Panc1 (cell line): Measurements from ENCODE around the gene CYP27A1. TPM values are rescaled to one million over a fixed set of nuclear protein-coding genes. Genes with fewer than 3 reads are reported as not detected.

Experiments
- ATAC-seq: fragments of 200-7000 bp; cut with Tn5 transposase; 2 replicates; pipeline ENCODE4 v1.9.1; 2020; ENCODE audit warnings: mild to moderate bottlenecking, moderate library complexity
- BruUV-seq: library from RNA; stranded (reverse); fragments of 400-500 nt; replicated peaks from 2 replicates; lab custom pipeline; 2021; lab: Mats Ljungman, UMichigan
- CTCF ChIA-PET: fragments of 300-600 bp; sonication (Branson Sonifier 250); formaldehyde crosslinking; loops from one replicate; lab custom pipeline; 2022; ENCODE audit warnings: antibody characterized with exemption; lab: Charles Lee
- POLR2A ChIA-PET: fragments of 300-600 bp; sonication (Branson Sonifier 250); formaldehyde crosslinking; loops from one replicate; lab custom pipeline; 2022; ENCODE audit warnings: antibody characterized with exemption; lab: Charles Lee
- DNase-seq: peaks from one replicate; pipeline ENCODE4 v3.0.0-alpha.2; 2010; ENCODE audit warnings: low read depth, low spot score
- H3K27ac ChIP-seq: 2 replicates; pipeline ENCODE4 v1.5.1; 2011; ENCODE audit warnings: mild to moderate bottlenecking, low read length, inconsistent platforms
- H3K27me3 ChIP-seq: fragments of 200-500 bp; sonication (Bioruptor generic); 2 replicates; pipeline ENCODE4 v1.6.0; 2014; ENCODE audit warnings: low read length, inconsistent platforms; ENCODE audit not compliant: control insufficient read depth, insufficient read depth
- H3K36me3 ChIP-seq: fragments of 200-500 bp; sonication (Bioruptor generic); 2 replicates; pipeline ENCODE4 v1.5.1; 2014; ENCODE audit warnings: inconsistent platforms, mild to moderate bottlenecking, low read length, moderate library complexity; ENCODE audit not compliant: control insufficient read depth, insufficient read depth
- H3K4me1 ChIP-seq: 2 replicates; pipeline ENCODE4 v1.5.1; 2011; ENCODE audit warnings: inconsistent platforms, mild to moderate bottlenecking, low read length, moderate library complexity; ENCODE audit not compliant: control insufficient read depth, insufficient read depth
- H3K4me3 ChIP-seq, 2 experiments: 2 replicates each; pipeline ENCODE4 v1.5.1; 2011 to 2012; ENCODE audit warnings: low read depth in 2 of 2, low read length in 2 of 2, mild to moderate bottlenecking in 2 of 2, inconsistent platforms in 1 of 2, moderate library complexity in 1 of 2
- H3K9me3 ChIP-seq: fragments of 200-500 bp; sonication (Bioruptor generic); 2 replicates; pipeline ENCODE4 v1.5.1; 2014; ENCODE audit warnings: low read depth, mild to moderate bottlenecking, inconsistent platforms, low read length, moderate library complexity; ENCODE audit not compliant: control insufficient read depth, insufficient read depth
- CTCF ChIP-seq: fragments of 450-650 bp; IDR thresholded peaks from 2 replicates; pipeline ENCODE4 v1.5.1; 2017; ENCODE audit warnings: mild to moderate bottlenecking
- POLR2AphosphoS5 ChIP-seq: IDR thresholded peaks from 2 replicates; pipeline ENCODE4 v1.6.1; 2012; ENCODE audit warnings: mild to moderate bottlenecking, low read depth, low read length, moderate library complexity
- REST ChIP-seq, 2 experiments: IDR thresholded peaks; 2 replicates each; pipeline ENCODE4 v1.6.1; 2011 to 2012; ENCODE audit warnings: low read depth in 2 of 2, control low read depth in 1 of 2, low read length in 1 of 2, mild to moderate bottlenecking in 1 of 2, moderate library complexity in 1 of 2; ENCODE audit not compliant: insufficient read depth in 1 of 2
- SIN3A ChIP-seq: IDR thresholded peaks from 2 replicates; pipeline ENCODE4 v1.6.1; 2012; ENCODE audit warnings: low read depth, mild to moderate bottlenecking, low read length, moderate library complexity, borderline replicate concordance; ENCODE audit not compliant: insufficient read depth
- TCF7L2 ChIP-seq: IDR thresholded peaks from 2 replicates; pipeline ENCODE4 v1.6.1; 2011; ENCODE audit warnings: mild to moderate bottlenecking, low read depth, low read length, inconsistent platforms
- in situ Hi-C: cut with HindIII; loops from 2 replicates; pipeline ENCODE4 v1.10.0; 2016; ENCODE audit warnings: low sequenced_read_pairs, low pct_unique_long_range_greater_than_20kb
- intact Hi-C: fragments of 100-400 bp; cut with micrococcal nuclease; formaldehyde crosslinking; loops from one replicate; pipeline ENCODE4 v1.10.0; 2022; ENCODE audit not compliant: unreplicated experiment
- total RNA-seq: library from RNA; stranded (reverse); gene quantifications from one replicate; pipeline ENCODE4 v1.2.1, GENCODE V29; 2021; ENCODE audit not compliant: unreplicated experiment

CYP27A1 gene
- total RNA-seq, 1 experiment from 2014 or later: 7.7 TPM

GRCh38 chr2:218744615-218745014, 37.3 kb upstream of the CYP27A1 start:
- Histone ChIP-seq H3K36me3 (no peaks in the 10 kb centered on the region; the same call in 1 of the 2 replicates), H3K9me3 (no peaks in the 10 kb centered on the region), H3K4me1 (no peaks in the 10 kb centered on the region), H3K4me3 (no peak overlapping the region), H3K27me3 (no peaks in the 10 kb centered on the region), H3K27ac (no peak overlapping the region)
- in situ Hi-C loops (no loop called here), intact Hi-C loops (no loop called here)
- ATAC-seq (no peak), DNase-seq (no peak)
- ChIA-PET CTCF (no interaction called here), POLR2A (no interaction called here)
- no TSS peak for BruUV-seq
- TF ChIP-seq CTCF: no peak
- no peak for TF ChIP-seq TCF7L2
- no peak for TF ChIP-seq POLR2AphosphoS5
- TF ChIP-seq SIN3A: no peak
- TF ChIP-seq REST (IDR thresholded peaks at IDR 0.05; ENCODE audit: insufficient read depth in 1 of 2, low read depth in 2 of 2, low read length in 1 of 2): no peak

GRCh38 chr2:218745160-218745558, 36.8 kb upstream of the CYP27A1 start:
- DNase-seq (no peak), ATAC-seq (no peak)
- Histone ChIP-seq H3K4me1 (no peaks in the 10 kb centered on the region), H3K4me3 (no peak overlapping the region), H3K36me3 (no peaks in the 10 kb centered on the region; the same call in 1 of the 2 replicates), H3K9me3 (no peaks in the 10 kb centered on the region), H3K27ac (peak overlapping the region; percentile 1; the same call in 1 of the 2 replicates), H3K27me3 (no peaks in the 10 kb centered on the region)
- BruUV-seq: no TSS peak
- no peak for TF ChIP-seq CTCF
- no peak for TF ChIP-seq POLR2AphosphoS5
- no peak for TF ChIP-seq TCF7L2
- TF ChIP-seq REST (IDR thresholded peaks at IDR 0.05; ENCODE audit: insufficient read depth in 1 of 2, low read depth in 2 of 2, low read length in 1 of 2): no peak
- no peak for TF ChIP-seq SIN3A
- ChIA-PET CTCF (no interaction called here), POLR2A (no interaction called here)
- intact Hi-C loops: no loop called here
- in situ Hi-C loops: no loop called here
